Stomach (tissue), 4 donors: ENCODE results near the gene HHIPL1.

Experiments
- CTCF ChIP-seq, 7 experiments: fragments of 450-650 bp in 4 of 7; fragments of 200-600 bp in 3 of 7; sonication (generic) in 3 of 7; IDR thresholded peaks; one replicate each; pipeline ENCODE4 v1.5.1; 2016 to 2019; ENCODE audit warnings: antibody characterized with exemption in 7 of 7, control low read depth in 2 of 7, mild to moderate bottlenecking in 1 of 7
- POLR2A ChIP-seq, 4 donors: fragments of 450-650 bp; IDR thresholded peaks; one replicate each; pipeline ENCODE4 v1.6.1; 2016; ENCODE audit warnings: antibody characterized with exemption in 4 of 4, control low read depth in 2 of 4, mild to moderate bottlenecking in 1 of 4, moderate library complexity in 1 of 4
- POLR2AphosphoS5 ChIP-seq, 3 donors: sonication (generic); formaldehyde crosslinking; IDR thresholded peaks; one replicate each; pipeline ENCODE4 v1.6.1; 2016; ENCODE audit warnings: antibody characterized with exemption in 3 of 3

GRCh38 chr14:99655521-99655920 lies 10.6 kb downstream of the HHIPL1 start:
- TF ChIP-seq CTCF (IDR thresholded peaks at IDR 0.05): no peak
- TF ChIP-seq POLR2A (IDR thresholded peaks at IDR 0.05): no peak
- no peak for TF ChIP-seq POLR2AphosphoS5 (IDR thresholded peaks at IDR 0.05)
